Mesenchymal stem cell (in vitro differentiated cells and primary cell): ENCODE measurements around the gene GLTP.

ENCODE experiments used
- DNase-seq: peaks from one replicate; pipeline ENCODE4 v3.0.0-alpha.2; 2013
- H2AFZ ChIP-seq: one replicate; pipeline ENCODE4 v1.6.1; 2013; ENCODE audit warnings: low read depth, mild to moderate bottlenecking, control low read depth, inconsistent platforms, low read length, moderate library complexity
- H2AK5ac ChIP-seq: 2 replicates; pipeline ENCODE4 v1.6.1; 2013; ENCODE audit warnings: low read length, moderate library complexity, mild to moderate bottlenecking, inconsistent platforms; ENCODE audit not compliant: severe bottlenecking
- H2BK120ac ChIP-seq: one replicate; pipeline ENCODE4 v1.6.1; 2013; ENCODE audit warnings: low read depth, mild to moderate bottlenecking, inconsistent platforms, low read length, moderate library complexity
- H2BK12ac ChIP-seq, 2 experiments: one replicate each; pipeline ENCODE4 v1.6.1; 2013; ENCODE audit warnings: inconsistent platforms in 2 of 2, low read length in 2 of 2, mild to moderate bottlenecking in 2 of 2, moderate library complexity in 2 of 2, control low read depth in 1 of 2
- H2BK15ac ChIP-seq: one replicate; pipeline ENCODE4 v1.6.1; 2013; ENCODE audit warnings: mild to moderate bottlenecking, low read depth, inconsistent platforms; ENCODE audit not compliant: poor library complexity, severe bottlenecking
- H2BK5ac ChIP-seq: 2 replicates; pipeline ENCODE4 v1.6.1; 2013; ENCODE audit warnings: low read depth, mild to moderate bottlenecking, low read length, control low read depth, inconsistent platforms; ENCODE audit not compliant: poor library complexity, severe bottlenecking
- H3K14ac ChIP-seq, 2 experiments: one replicate each; pipeline ENCODE4 v1.6.1; 2013; ENCODE audit warnings: inconsistent platforms in 2 of 2, low read length in 2 of 2, control low read depth in 1 of 2, mild to moderate bottlenecking in 1 of 2, moderate library complexity in 1 of 2
- H3K18ac ChIP-seq, 2 experiments: one replicate each; pipeline ENCODE4 v1.6.1; 2013; ENCODE audit warnings: inconsistent platforms in 2 of 2, low read length in 2 of 2, control low read depth in 1 of 2, low read depth in 1 of 2, mild to moderate bottlenecking in 1 of 2
- H3K23ac ChIP-seq, 2 experiments: one replicate each; pipeline ENCODE4 v1.6.1; 2013; ENCODE audit warnings: inconsistent platforms in 2 of 2, low read length in 2 of 2, mild to moderate bottlenecking in 2 of 2, moderate library complexity in 2 of 2, control low read depth in 1 of 2
- H3K27ac ChIP-seq: 2 replicates; pipeline ENCODE4 v1.5.1; 2013; ENCODE audit warnings: mild to moderate bottlenecking, moderate library complexity, low read length, control low read depth, inconsistent platforms; ENCODE audit not compliant: poor library complexity, severe bottlenecking
- H3K27me3 ChIP-seq, 2 experiments: 2 replicates each; pipeline versions ENCODE4 v1.6.1 to v1.7.0; 2013; ENCODE audit warnings: low read length in 2 of 2, mild to moderate bottlenecking in 2 of 2, moderate library complexity in 2 of 2, control low read depth in 1 of 2, inconsistent platforms in 1 of 2; ENCODE audit not compliant: control insufficient read depth in 1 of 2, insufficient read depth in 1 of 2
- H3K36me3 ChIP-seq, 2 experiments: 2 replicates each; pipeline versions ENCODE4 v1.6.1 to v1.7.0; 2013; ENCODE audit warnings: low read length in 2 of 2, control low read depth in 1 of 2, inconsistent platforms in 1 of 2, low read depth in 1 of 2, mild to moderate bottlenecking in 1 of 2; ENCODE audit not compliant: insufficient read depth in 2 of 2, control insufficient read depth in 1 of 2
- H3K4ac ChIP-seq, 2 experiments: one replicate each; pipeline ENCODE4 v1.6.1; 2013; ENCODE audit warnings: inconsistent platforms in 2 of 2, low read length in 2 of 2, mild to moderate bottlenecking in 2 of 2, moderate library complexity in 2 of 2, control low read depth in 1 of 2, low read depth in 1 of 2
- H3K4me1 ChIP-seq: 2 replicates; pipeline ENCODE4 v1.6.1; 2013; ENCODE audit warnings: low read depth, low read length, control low read depth; ENCODE audit not compliant: control insufficient read depth, insufficient read depth
- H3K4me2 ChIP-seq: 2 replicates; pipeline ENCODE4 v1.6.1; 2013; ENCODE audit warnings: low read length, mild to moderate bottlenecking, inconsistent platforms; ENCODE audit not compliant: poor library complexity, severe bottlenecking
- H3K4me3 ChIP-seq, 2 experiments: 2 replicates each; pipeline versions ENCODE4 v1.5.1 to v1.7.0; 2013; ENCODE audit warnings: low read length in 2 of 2, mild to moderate bottlenecking in 2 of 2, control low read depth in 1 of 2, low read depth in 1 of 2; ENCODE audit not compliant: insufficient read depth in 1 of 2
- H3K79me1 ChIP-seq: replicated peaks from 2 replicates; pipeline ENCODE4 v1.6.1; 2013; ENCODE audit warnings: mild to moderate bottlenecking, control low read depth, low read length, inconsistent platforms; ENCODE audit not compliant: poor library complexity, severe bottlenecking
- H3K9ac ChIP-seq: 2 replicates; pipeline ENCODE4 v1.7.0; 2013; ENCODE audit warnings: mild to moderate bottlenecking, low read length, moderate library complexity
- H3K9me3 ChIP-seq: 2 replicates; pipeline ENCODE4 v1.7.0; 2013; ENCODE audit warnings: mild to moderate bottlenecking, low read length; ENCODE audit not compliant: control insufficient read depth
- H4K8ac ChIP-seq: one replicate; pipeline ENCODE4 v1.6.1; 2013; ENCODE audit warnings: inconsistent platforms, mild to moderate bottlenecking, low read length, moderate library complexity
- H4K91ac ChIP-seq: one replicate; pipeline ENCODE4 v1.6.1; 2013; ENCODE audit warnings: mild to moderate bottlenecking, low read length, inconsistent platforms
- WGBS: methylation state at CpG from one replicate; pipeline ENCODE4 v1.1.7; 2013; ENCODE audit warnings: mixed read lengths; 5-methylcytosine and 5-hydroxymethylcytosine counted together

GLTP gene

GRCh38 chr12:109926488-109927210, 46.3 kb upstream of the GLTP start:
- H2BK5ac ChIP-seq = no peak overlapping the region
- H2BK120ac ChIP-seq = no peak overlapping the region
- H3K4me2 ChIP-seq = no peak overlapping the region
- no peak overlapping the region for H3K9ac ChIP-seq
- H2AK5ac ChIP-seq = no peak overlapping the region
- no peak overlapping the region for H3K18ac ChIP-seq
- H3K27me3 ChIP-seq = no peaks in the 10 kb centered on the region
- WGBS = 91% methylated on average over 11 of the region's 11 CpGs
- no peak overlapping the region for H3K4ac ChIP-seq
- H3K27ac ChIP-seq = no peak overlapping the region
- H3K23ac ChIP-seq = no peak overlapping the region
- H4K91ac ChIP-seq = no peak overlapping the region
- H3K4me1 ChIP-seq = peaks cover 2% of the 10 kb centered on the region
- H3K4me3 ChIP-seq = no peak overlapping the region
- H3K14ac ChIP-seq = no peak overlapping the region
- H4K8ac ChIP-seq = no peak overlapping the region
- H2BK12ac ChIP-seq = no peak overlapping the region
- H2BK15ac ChIP-seq = no peak overlapping the region
- H3K9me3 ChIP-seq = no peaks in the 10 kb centered on the region
- peaks cover 1% of the 10 kb centered on the region for H3K79me1 ChIP-seq
- peaks cover 58 to 61% of the 10 kb centered on the region in 2 experiments for H3K36me3 ChIP-seq
- DNase-seq = no peak
- H2AFZ ChIP-seq = no peak overlapping the region

DNA sequence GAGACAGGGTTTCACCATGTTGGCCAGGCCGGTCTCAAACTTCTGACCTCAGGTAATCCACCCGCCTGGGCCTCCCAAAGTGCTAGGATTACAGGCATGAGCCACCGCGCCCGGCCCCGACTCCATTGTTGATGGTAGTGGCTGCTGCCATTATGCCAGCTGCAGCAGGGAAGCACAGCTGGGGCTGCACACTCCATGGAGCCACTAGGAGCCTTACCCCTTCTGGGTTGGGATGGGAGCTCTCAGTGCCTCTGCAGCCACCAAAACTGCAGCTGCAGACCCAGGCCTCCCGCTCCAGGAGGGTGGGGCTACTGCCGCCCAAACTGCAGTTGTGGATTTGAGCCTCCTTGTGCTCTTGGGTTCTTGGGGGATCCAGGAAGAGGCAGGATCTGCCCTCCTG, 45.7 kb upstream of the GLTP start:
- H3K4ac ChIP-seq = no peak overlapping the region
- H3K27me3 ChIP-seq = no peaks in the 10 kb centered on the region
- H2BK12ac ChIP-seq = no peak overlapping the region
- no peak overlapping the region for H4K91ac ChIP-seq
- H3K9ac ChIP-seq = no peak overlapping the region
- H3K4me1 ChIP-seq = peaks cover 2% of the 10 kb centered on the region
- no peak overlapping the region for H3K14ac ChIP-seq
- no peaks in the 10 kb centered on the region for H3K9me3 ChIP-seq
- WGBS = over 99% methylated on average over 8 of the region's 8 CpGs
- no peak overlapping the region for H4K8ac ChIP-seq
- H2BK5ac ChIP-seq = no peak overlapping the region
- no peak overlapping the region for H3K4me3 ChIP-seq
- no peak overlapping the region for H2BK15ac ChIP-seq
- peak overlapping the region in 1 of 2 experiments; percentile 27 for H3K23ac ChIP-seq
- no peak overlapping the region for H3K27ac ChIP-seq
- no peak for DNase-seq
- H2BK120ac ChIP-seq = no peak overlapping the region
- no peak overlapping the region for H2AK5ac ChIP-seq
- H3K4me2 ChIP-seq = no peak overlapping the region
- no peak overlapping the region for H2AFZ ChIP-seq
- no peak overlapping the region for H3K18ac ChIP-seq
- peaks cover 55 to 57% of the 10 kb centered on the region in 2 experiments for H3K36me3 ChIP-seq
- H3K79me1 ChIP-seq = no peaks in the 10 kb centered on the region

DNA sequence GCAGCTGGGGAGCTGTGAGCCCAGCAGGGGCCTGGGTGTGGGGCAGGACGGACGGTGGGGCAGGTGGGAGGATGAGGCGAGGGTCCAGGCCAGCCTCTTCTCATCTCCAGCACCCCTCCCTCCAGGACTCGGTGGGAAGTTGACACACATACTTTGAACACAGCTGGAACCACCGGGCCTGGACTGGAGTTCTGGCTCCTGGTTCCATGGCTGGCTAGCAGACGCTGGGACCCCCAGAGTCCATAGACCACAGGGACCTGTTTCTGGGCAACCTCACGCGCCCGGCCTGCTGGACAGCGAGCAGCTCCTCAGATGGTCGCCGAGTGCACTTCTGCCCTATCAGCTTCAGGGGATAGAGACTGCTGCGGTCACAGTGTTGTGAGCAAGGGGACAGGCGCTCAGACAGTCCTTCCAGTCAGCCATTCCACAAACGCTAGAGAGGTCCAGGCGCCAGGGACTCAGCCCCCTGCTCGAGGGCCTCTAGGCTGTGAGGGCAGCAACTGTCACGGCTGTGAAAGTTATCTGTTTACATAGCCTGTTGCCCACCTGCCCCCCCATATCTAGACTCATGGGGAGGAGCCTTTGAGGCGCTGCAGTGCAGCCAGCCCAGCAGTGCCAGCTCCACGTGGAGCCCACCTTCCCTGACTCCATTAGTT, 45.0 kb upstream of the GLTP start:
- no peak overlapping the region for H2BK12ac ChIP-seq
- no peak overlapping the region for H2BK5ac ChIP-seq
- no peak overlapping the region for H2BK15ac ChIP-seq
- no peak overlapping the region for H3K4me2 ChIP-seq
- no peak overlapping the region for H2AFZ ChIP-seq
- peaks cover 2% of the 10 kb centered on the region for H3K4me1 ChIP-seq
- no peak overlapping the region for H3K18ac ChIP-seq
- peaks cover 54 to 57% of the 10 kb centered on the region in 2 experiments for H3K36me3 ChIP-seq
- H2BK120ac ChIP-seq = no peak overlapping the region
- no peaks in the 10 kb centered on the region for H3K9me3 ChIP-seq
- H3K14ac ChIP-seq = no peak overlapping the region
- H3K4me3 ChIP-seq = no peak overlapping the region
- H3K27ac ChIP-seq = no peak overlapping the region
- no peak overlapping the region for H4K91ac ChIP-seq
- no peak overlapping the region for H3K4ac ChIP-seq
- no peaks in the 10 kb centered on the region for H3K79me1 ChIP-seq
- H4K8ac ChIP-seq = no peak overlapping the region
- 87% methylated on average over 20 of the region's 20 CpGs for WGBS
- no peak for DNase-seq
- no peaks in the 10 kb centered on the region for H3K27me3 ChIP-seq
- H2AK5ac ChIP-seq = no peak overlapping the region
- H3K23ac ChIP-seq = no peak overlapping the region
- H3K9ac ChIP-seq = no peak overlapping the region

GRCh38 chr12:109923481-109924245, 43.3 kb upstream of the GLTP start:
- Histone ChIP-seq H2AK5ac (no peak overlapping the region), H3K9ac (no peak overlapping the region), H3K4me3 (no peak overlapping the region), H4K91ac (no peak overlapping the region), H2BK12ac (no peak overlapping the region), H3K27me3 (no peaks in the 10 kb centered on the region), H2BK15ac (no peak overlapping the region), H3K18ac (no peak overlapping the region), H3K23ac (no peak overlapping the region), H3K9me3 (no peaks in the 10 kb centered on the region), H2BK5ac (no peak overlapping the region), H3K14ac (no peak overlapping the region), H3K27ac (no peak overlapping the region), H4K8ac (peak overlapping the region; percentile 14), H3K4me2 (no peak overlapping the region), H3K36me3 (peaks cover 47 to 56% of the 10 kb centered on the region in 2 experiments), H3K79me1 (no peaks in the 10 kb centered on the region), H3K4ac (no peak overlapping the region), H2AFZ (no peak overlapping the region), H2BK120ac (no peak overlapping the region), H3K4me1 (peaks cover 2% of the 10 kb centered on the region)
- 91% methylated on average over 17 of the region's 17 CpGs for WGBS
- no peak for DNase-seq
